ENCODE data around the gene RSRC2. TPM values are rescaled to one million over a fixed set of nuclear protein-coding genes. Genes with fewer than 3 reads are reported as not detected.

The RSRC2 gene
- polyA plus RNA-seq, 1 experiment = 13.4 TPM

- TF ChIP-seq CTCF (IDR thresholded peaks at IDR 0.05; ENCODE audit: insufficient read depth, low read depth, low read length) = no peak
- Histone ChIP-seq H3K36me3 (ENCODE audit: control insufficient read depth, insufficient read depth, low read length) (no peaks in the 10 kb centered on the region), H3K4me3 (ENCODE audit: low read depth, low read length) (no peak overlapping the region), H3K27me3 (ENCODE audit: control insufficient read depth, insufficient read depth, low read length) (no peaks in the 10 kb centered on the region)
- DNase-seq (ENCODE audit: low read depth) = no peak
- POLR2A ChIA-PET = no interaction called here
- CTCF ChIA-PET = no interaction called here
Measured at GRCh38 chr12:122458105-122459035, 68.4 kb downstream of the RSRC2 start.

- ChIA-PET CTCF (no interaction called here), POLR2A (no interaction called here)
- Histone ChIP-seq H3K27me3 (ENCODE audit: control insufficient read depth, insufficient read depth, low read length) (no peaks in the 10 kb centered on the region), H3K36me3 (ENCODE audit: control insufficient read depth, insufficient read depth, low read length) (no peaks in the 10 kb centered on the region), H3K4me3 (ENCODE audit: low read depth, low read length) (no peak overlapping the region)
- DNase-seq (ENCODE audit: low read depth) = no peak
- no peak for TF ChIP-seq CTCF (IDR thresholded peaks at IDR 0.05; ENCODE audit: insufficient read depth, low read depth, low read length)
Measured at GRCh38 chr12:122457627-122458026, 69.1 kb downstream of the RSRC2 start.

GRCh38 chr12:122454739-122455138 is 72.0 kb downstream of the RSRC2 start:
- TF ChIP-seq CTCF (IDR thresholded peaks at IDR 0.05; ENCODE audit: insufficient read depth, low read depth, low read length) = no peak
- H3K27me3 ChIP-seq (ENCODE audit: control insufficient read depth, insufficient read depth, low read length) = no peaks in the 10 kb centered on the region
- POLR2A ChIA-PET = no interaction called here
- DNase-seq (ENCODE audit: low read depth) = no peak
- CTCF ChIA-PET = interaction anchor here (1.2 kb wide), 2 partner anchors 17 to 55 kb away, joined by 3 read pairs; no protein-coding TSS in a partner anchor
- H3K4me3 ChIP-seq (ENCODE audit: low read depth, low read length) = no peak overlapping the region
- H3K36me3 ChIP-seq (ENCODE audit: control insufficient read depth, insufficient read depth, low read length) = no peaks in the 10 kb centered on the region

GRCh38 chr12:122454250-122454721 is 72.5 kb downstream of the RSRC2 start:
- CTCF ChIA-PET = interaction anchor here (1.2 kb wide), 2 partner anchors 17 to 54 kb away, joined by 3 read pairs; no protein-coding TSS in a partner anchor
- no peaks in the 10 kb centered on the region for H3K36me3 ChIP-seq (ENCODE audit: control insufficient read depth, insufficient read depth, low read length)

More at GRCh38 chr12:122454250-122454721, 72.5 kb downstream of the RSRC2 start:
- POLR2A ChIA-PET = no interaction called here
- H3K27me3 ChIP-seq (ENCODE audit: control insufficient read depth, insufficient read depth, low read length) = no peaks in the 10 kb centered on the region
- DNase-seq (ENCODE audit: low read depth) = no peak
- no peak overlapping the region for H3K4me3 ChIP-seq (ENCODE audit: low read depth, low read length)
- no peak for TF ChIP-seq CTCF (IDR thresholded peaks at IDR 0.05; ENCODE audit: insufficient read depth, low read depth, low read length)

Small RNA genes lying within 50 kb of the gene (small RNA-seq; reads per million reads assigned to genes)
- gene AC026333.1 (ENCODE audit: insufficient read length, low read depth, low replicate concordance) (not detected), gene RF00411 (ENCODE audit: insufficient read length, low read depth, low replicate concordance) (not detected)

Other genes with a start within 250 kb of the RSRC2 start
- gene CLIP1, start 104.3 kb downstream of the RSRC2 start, polyA plus RNA-seq (2011; rRNA removed) = 81.2 and 104 TPM in 2 replicates
- 12.7 and 15.0 TPM in 2 replicates for gene ZCCHC8, start 26.0 kb downstream of the RSRC2 start, polyA plus RNA-seq (2011; rRNA removed)
- gene KNTC1, start 313 bp upstream of the RSRC2 start, polyA plus RNA-seq (2011; rRNA removed) = 12.5 and 13.6 TPM in 2 replicates
- not detected in 2 replicates for gene HCAR2, start 176.4 kb upstream of the RSRC2 start, polyA plus RNA-seq (2011; rRNA removed)
- gene HCAR3, start 189.9 kb upstream of the RSRC2 start, polyA plus RNA-seq (2011; rRNA removed) = not detected in 2 replicates
- not detected in 2 replicates for gene HCAR1, start 203.9 kb upstream of the RSRC2 start, polyA plus RNA-seq (2011; rRNA removed)
- gene DENR, start 225.9 kb upstream of the RSRC2 start, polyA plus RNA-seq (2011; rRNA removed) = 16.1 and 33.3 TPM in 2 replicates
- gene CCDC62, start 247.6 kb upstream of the RSRC2 start, polyA plus RNA-seq (2011; rRNA removed) = 0.09 and 0.15 TPM in 2 replicates

Measured in BJ (cell line).